ENCODE data around the gene LASP1. TPM values are rescaled to one million over a fixed set of nuclear protein-coding genes. Genes with fewer than 3 reads are reported as not detected.

LASP1 gene
- total and polyA plus RNA-seq, 2 of the 8 experiments (the other 6 are each of a cell fraction or from before 2014, with no cell fraction given), result 114 to 180 TPM

- TF ChIP-seq RBBP5 (IDR thresholded peaks at IDR 0.05; ENCODE audit: borderline replicate concordance, low read depth, low read length) (no peak), RAD21 (IDR thresholded peaks at IDR 0.05 in 1 of 2, conservative IDR thresholded peaks at IDR 0.05 in 1 of 2; ENCODE audit: low read depth in 2 of 2, low read length in 2 of 2) (peak; percentile 34 to 47; a peak in 3 of 4 replicates), TAF1 (IDR thresholded peaks at IDR 0.05; ENCODE audit: low read depth, low read length) (peak; percentile 68), EZH2 (IDR thresholded peaks at IDR 0.05; ENCODE audit: low read depth, low read length, severe bottlenecking) (no peak), TBP (IDR thresholded peaks at IDR 0.05; ENCODE audit: low read depth, low read length) (peak; percentile 57; the same call in 1 of the 2 replicates), ASH2L (IDR thresholded peaks at IDR 0.05; ENCODE audit: low read length) (peak; percentile 37), SP2 (IDR thresholded peaks at IDR 0.05; ENCODE audit: low read length) (no peak)
Measured at GRCh38 chr17:38967290-38967738, 97.5 kb downstream of the LASP1 start, which contains the start of gene FBXO47 (continued).

Measured in H1 (cell line).